Adrenal gland (tissue), 12 donors: Measurements from ENCODE around the gene MAP2K6. TPM values are rescaled to one million over a fixed set of nuclear protein-coding genes. Genes with fewer than 3 reads are reported as not detected.

Experiments
- DNase-seq, 7 donors: peaks; one replicate each; pipeline ENCODE4 v3.0.0-alpha.2; 2019 to 2020
- H3K27ac ChIP-seq, 5 donors: fragments of 200-600 bp; sonication (generic) in 4 of 5; 1 replicate in 3 of 5; 2 replicates in 2 of 5; pipeline versions ENCODE4 v1.5.1 to v1.8.0; 2016 to 2020; ENCODE audit warnings: mild to moderate bottlenecking in 1 of 5
- H3K27me3 ChIP-seq: fragments of 200-600 bp; 2 replicates; pipeline ENCODE4 v1.8.0; 2021
- H3K36me3 ChIP-seq, 2 donors: fragments of 200-600 bp; replicated peaks in 1 of 2; 1 replicate in 1 of 2; 2 replicates in 1 of 2; pipeline versions ENCODE4 v1.5.1 to v1.8.0; 2018 to 2022
- H3K4me1 ChIP-seq, 2 donors: fragments of 200-600 bp; replicated peaks in 1 of 2; 1 replicate in 1 of 2; 2 replicates in 1 of 2; pipeline versions ENCODE4 v1.5.1 to v1.8.0; 2018 to 2021
- H3K4me3 ChIP-seq, 4 donors: fragments of 200-600 bp; sonication (generic) in 3 of 4; one replicate each; pipeline ENCODE4 v1.5.1; 2016 to 2018
- H3K9me3 ChIP-seq, 3 donors: fragments of 200-600 bp; sonication (generic) in 1 of 3; replicated peaks in 1 of 3; 1 replicate in 2 of 3; 2 replicates in 1 of 3; pipeline versions ENCODE4 v1.5.1 to v1.8.0; 2016 to 2021
- CTCF ChIP-seq, 6 experiments: fragments of 450-650 bp in 4 of 6; fragments of 200-600 bp in 2 of 6; sonication (generic) in 1 of 6; IDR thresholded peaks; 1 replicate in 5 of 6; 2 replicates in 1 of 6; pipeline versions ENCODE4 v1.5.1 to v1.8.0; 2016 to 2021; ENCODE audit warnings: antibody characterized with exemption in 6 of 6, mild to moderate bottlenecking in 2 of 6, moderate library complexity in 1 of 6
- POLR2A ChIP-seq, 2 donors: fragments of 450-650 bp; IDR thresholded peaks; one replicate each; pipeline ENCODE4 v1.6.1; 2017; ENCODE audit warnings: antibody characterized with exemption in 2 of 2, mild to moderate bottlenecking in 2 of 2, moderate library complexity in 1 of 2
- WGBS, 4 donors: extraction: QIAGEN DNeasy Blood & Tissue Kit in 2 of 4; methylation state at CpG; one replicate each; pipeline versions ENCODE4 v1.1.5 to v1.1.7; 2013 to 2017; 5-methylcytosine and 5-hydroxymethylcytosine counted together
- intact Hi-C, 2 donors: fragments of 100-400 bp; cut with DNase I; formaldehyde crosslinking; loops; one replicate each; pipeline versions ENCODE4 v1.14.1 to v1.15.0; 2022 to 2023
- polyA plus RNA-seq, 3 donors: library from polyadenylated mRNA; stranded (reverse); fragments of 200-250 nt in 2 of 3; fragments of 350-450 nt in 1 of 3; fragmentation: Illumina TruSeq in 1 of 3; extraction: RNeasy Lipid Tissue Mini Kit (QIAGEN cat#74804) in 1 of 3; gene quantifications; one replicate each; pipeline ENCODE4 v1.2.3, GENCODE V29; 2013 to 2014
- total RNA-seq, 9 donors: library from RNA; depleted of rRNA in 4 of 9; stranded (reverse); fragments of >200 nt in 4 of 9; fragments of 120-200 nt in 1 of 9; fragmentation: NEBNext Ultra II Directional in 1 of 9; extraction: Animal tissue kit (Norgen Biotek cat#: 25700) in 1 of 9; gene quantifications; one replicate each; pipeline versions ENCODE4 v1.1.0 to v1.2.4, GENCODE V29; 2013 to 2023
- donor health status: healthy with polysubstance abuse.
- donor health status: Bipolar disorder and iron deficiency.
- donor health status: DM: yes; HTN: yes; CAD: no.
- donor health status: DM: no; HTN: no; CAD: no.
- donor health status: DM: no; HTN: no; CAD: no.
- donor health status: DM: yes; HTN: yes; CAD: no.

Gene MAP2K6
- total and polyA plus RNA-seq, 12 donors = 0.53 to 7.0 (median 1.9) TPM

- WGBS, 4 donors = 92 to 100% (median 96%) methylated on average over 1 of the region's 1 CpG
- DNase-seq = no peak
- H3K4me1 ChIP-seq = no peaks in the 10 kb centered on the region
- H3K4me3 ChIP-seq = no peak overlapping the region
- no peaks in the 10 kb centered on the region for H3K36me3 ChIP-seq
- no peaks in the 10 kb centered on the region for H3K27me3 ChIP-seq
- intact Hi-C loops = no loop called here
- no peak overlapping the region for H3K27ac ChIP-seq
- peaks cover 0 to 5% (median 0%) of the 10 kb centered on the region in 3 donors for H3K9me3 ChIP-seq
- no peak for TF ChIP-seq CTCF (IDR thresholded peaks at IDR 0.05)
- no peak for TF ChIP-seq POLR2A (IDR thresholded peaks at IDR 0.05)
Observed at GRCh38 chr17:69551212-69552010, 136.9 kb downstream of the MAP2K6 start.

- H3K27me3 ChIP-seq = no peaks in the 10 kb centered on the region
- DNase-seq = no peak
- H3K27ac ChIP-seq = no peak overlapping the region
- intact Hi-C loops = no loop called here
- H3K4me1 ChIP-seq = no peaks in the 10 kb centered on the region
- 80 to 87% (median 84%) methylated on average over 5 of the region's 5 CpGs for WGBS, 4 donors
- peaks cover 0 to 5% (median 0%) of the 10 kb centered on the region in 3 donors for H3K9me3 ChIP-seq
- TF ChIP-seq CTCF (IDR thresholded peaks at IDR 0.05) (no peak), POLR2A (IDR thresholded peaks at IDR 0.05) (no peak)
- H3K4me3 ChIP-seq = no peak overlapping the region
- no peaks in the 10 kb centered on the region for H3K36me3 ChIP-seq
Observed at GRCh38 chr17:69552986-69553667, 138.6 kb downstream of the MAP2K6 start.

GRCh38 chr17:69555056-69555455, 140.6 kb downstream of the MAP2K6 start:
- TF ChIP-seq CTCF (IDR thresholded peaks at IDR 0.05) (no peak), POLR2A (IDR thresholded peaks at IDR 0.05) (no peak)
- intact Hi-C loops = no loop called here
- no peak for DNase-seq
- H3K27me3 ChIP-seq = no peaks in the 10 kb centered on the region
- 63 to 86% (median 66%) methylated on average over 2 of the region's 2 CpGs for WGBS, 4 donors
- H3K4me3 ChIP-seq = no peak overlapping the region
- H3K9me3 ChIP-seq = no peaks in the 10 kb centered on the region
- no peaks in the 10 kb centered on the region for H3K4me1 ChIP-seq
- no peaks in the 10 kb centered on the region for H3K36me3 ChIP-seq
- no peak overlapping the region for H3K27ac ChIP-seq

- H3K27me3 ChIP-seq = no peaks in the 10 kb centered on the region
- H3K4me3 ChIP-seq = no peak overlapping the region
- no peaks in the 10 kb centered on the region for H3K36me3 ChIP-seq
- intact Hi-C loops = no loop called here
- H3K4me1 ChIP-seq = peaks cover 0 to 10% of the 10 kb centered on the region in 2 donors
- H3K9me3 ChIP-seq = no peaks in the 10 kb centered on the region
- 60 to 83% (median 73%) methylated on average over 3 of the region's 3 CpGs for WGBS, 4 donors
- no peak for DNase-seq
- H3K27ac ChIP-seq = no peak overlapping the region
- TF ChIP-seq POLR2A (IDR thresholded peaks at IDR 0.05) (no peak), CTCF (IDR thresholded peaks at IDR 0.05) (no peak)
Observed at GRCh38 chr17:69557339-69557738, 142.8 kb downstream of the MAP2K6 start.
